GM18909 (cell line): Measurements from ENCODE around the gene TMEM243.
A peak's percentile ranks its signal among the peaks of the same experiment; 100 is the strongest.
"Not testable (repeated sequence)": the region's sequence is repeated elsewhere in the genome, so short reads cannot be mapped to it uniquely, and the experiment has no call there.

Experiments
- ATAC-seq: cut with Tn5 transposase; IDR thresholded peaks from one replicate; pipeline ENCODE4 v1.9.1; 2021; ENCODE audit warnings: mild to moderate bottlenecking; ENCODE audit not compliant: unreplicated experiment, poor library complexity

The TMEM243 gene, protein sequence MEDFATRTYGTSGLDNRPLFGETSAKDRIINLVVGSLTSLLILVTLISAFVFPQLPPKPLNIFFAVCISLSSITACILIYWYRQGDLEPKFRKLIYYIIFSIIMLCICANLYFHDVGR

DNA sequence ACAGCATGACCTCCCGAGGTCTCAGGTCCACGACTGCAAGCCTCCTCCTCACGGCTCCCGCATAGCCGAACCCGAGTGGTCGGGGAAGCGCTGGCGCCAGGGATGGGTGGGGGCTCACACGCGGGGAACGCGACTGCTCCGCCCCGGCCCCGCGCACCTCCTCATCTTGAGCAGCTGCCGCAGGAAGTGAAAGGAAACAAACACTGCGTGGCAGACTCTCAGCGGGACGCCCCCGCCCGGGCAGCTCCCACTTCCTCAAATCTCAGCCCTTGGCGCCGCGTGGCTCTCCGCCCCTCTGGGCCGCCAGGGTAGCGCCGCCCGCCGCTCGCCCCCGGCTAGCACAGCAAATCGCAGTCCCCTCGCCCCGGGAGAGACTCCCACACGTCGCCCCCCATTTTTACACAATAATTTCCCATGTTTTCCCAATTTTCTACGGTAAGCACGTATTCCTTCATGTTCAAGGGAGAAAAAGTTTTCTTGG lies at the start of gene TMEM243:
Gene TMEM243, minus strand, starts transcription at position 188 of the 481 bp plus-strand sequence. CDS start 229 bp downstream, outside the sequence.
- peak; percentile 49 for ATAC-seq

DNA sequence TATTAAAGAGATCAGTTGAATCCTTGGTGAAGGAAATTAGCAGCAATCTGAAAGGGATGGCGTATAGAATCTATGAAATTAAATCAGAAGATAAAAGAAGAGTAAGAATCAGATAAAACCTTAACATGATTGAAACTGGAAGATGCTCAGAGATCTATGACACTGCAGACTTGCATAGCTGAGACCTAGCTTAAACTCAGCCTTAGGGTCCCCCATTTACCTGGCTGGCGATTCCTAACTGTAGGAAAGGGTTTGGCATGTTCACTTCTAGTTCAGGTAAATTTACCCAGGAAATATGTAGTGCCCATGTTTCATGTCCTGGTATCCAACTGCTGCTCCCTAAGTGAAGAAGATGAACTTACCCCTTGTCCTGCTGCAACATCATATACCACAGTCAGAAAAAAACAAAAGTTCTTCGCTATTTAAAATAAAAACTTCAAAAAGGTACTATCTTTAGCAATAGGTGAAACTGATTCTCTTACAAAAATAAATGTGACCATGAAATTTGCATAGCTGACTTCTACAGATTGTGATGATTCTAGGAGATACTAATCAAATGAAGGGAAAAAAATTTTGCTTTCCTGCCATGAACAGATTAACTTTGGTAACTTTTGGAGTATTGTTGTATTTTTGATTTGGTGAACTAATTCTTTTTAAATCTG lies 47.8 kb upstream of the TMEM243 start:
- ATAC-seq: peak; percentile 83

DNA sequence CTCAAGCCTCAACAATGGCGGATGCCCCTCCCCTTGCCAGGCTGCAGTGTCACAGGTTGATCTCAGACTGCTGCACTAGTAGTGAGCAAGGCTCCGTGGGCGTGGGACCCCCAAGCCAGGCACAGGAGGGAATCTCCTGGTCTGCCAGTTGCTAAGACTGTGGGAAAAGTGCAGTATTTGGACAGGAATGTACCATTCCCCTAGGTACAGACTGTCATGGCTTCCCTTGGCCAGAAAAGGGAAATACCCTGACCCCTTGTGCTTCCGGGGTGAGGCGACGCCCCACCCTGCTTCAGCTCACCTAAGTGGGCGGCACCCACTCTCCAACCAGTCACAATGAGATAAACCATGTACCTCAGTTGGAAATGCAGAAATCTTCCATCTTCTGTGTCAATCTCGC lies 44.0 kb upstream of the TMEM243 start:
- ATAC-seq: no peak

DNA sequence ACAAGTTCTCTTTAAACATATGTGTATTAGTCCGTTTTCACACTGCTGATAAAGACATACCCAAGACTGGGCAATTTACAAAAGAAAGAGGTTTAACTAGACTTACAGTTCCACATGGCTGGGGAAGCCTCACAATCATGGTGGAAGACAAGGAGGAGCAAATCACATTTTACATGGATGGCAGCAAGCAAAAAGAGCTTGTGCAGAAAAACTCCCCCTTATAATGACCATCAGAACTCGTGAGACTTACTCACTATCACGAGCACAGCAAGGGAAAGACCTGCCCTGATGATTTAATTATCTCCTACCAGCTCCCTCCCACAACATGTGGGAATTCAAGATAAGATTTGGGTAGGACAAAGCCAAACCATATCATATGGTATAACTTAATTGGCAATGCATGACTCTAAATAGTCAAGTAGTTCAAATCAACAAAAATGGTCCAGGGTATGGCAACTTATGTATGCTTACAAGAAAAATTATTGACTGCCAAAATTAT lies 34.1 kb upstream of the TMEM243 start:
- no peak for ATAC-seq

DNA sequence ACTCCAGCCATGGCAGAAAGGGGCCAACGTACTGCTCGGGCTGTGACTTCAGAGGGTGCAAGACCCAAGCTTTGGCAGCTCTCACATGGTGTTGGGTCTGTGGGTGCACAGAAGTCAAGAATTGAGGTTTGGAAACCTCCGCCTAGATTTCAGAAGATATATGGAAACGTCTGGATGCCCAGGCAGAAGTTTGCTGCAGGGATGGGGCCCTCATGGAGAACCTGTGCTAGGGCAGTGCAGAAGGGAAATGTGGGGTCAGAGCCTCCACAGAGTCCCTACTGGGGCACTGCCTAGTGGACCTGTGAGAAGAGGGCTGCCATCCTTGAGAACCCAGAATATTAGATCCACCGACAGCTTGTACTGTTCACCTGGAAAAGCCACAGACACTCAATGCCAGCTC lies 26.1 kb upstream of the TMEM243 start:
- ATAC-seq: not testable (repeated sequence)

DNA sequence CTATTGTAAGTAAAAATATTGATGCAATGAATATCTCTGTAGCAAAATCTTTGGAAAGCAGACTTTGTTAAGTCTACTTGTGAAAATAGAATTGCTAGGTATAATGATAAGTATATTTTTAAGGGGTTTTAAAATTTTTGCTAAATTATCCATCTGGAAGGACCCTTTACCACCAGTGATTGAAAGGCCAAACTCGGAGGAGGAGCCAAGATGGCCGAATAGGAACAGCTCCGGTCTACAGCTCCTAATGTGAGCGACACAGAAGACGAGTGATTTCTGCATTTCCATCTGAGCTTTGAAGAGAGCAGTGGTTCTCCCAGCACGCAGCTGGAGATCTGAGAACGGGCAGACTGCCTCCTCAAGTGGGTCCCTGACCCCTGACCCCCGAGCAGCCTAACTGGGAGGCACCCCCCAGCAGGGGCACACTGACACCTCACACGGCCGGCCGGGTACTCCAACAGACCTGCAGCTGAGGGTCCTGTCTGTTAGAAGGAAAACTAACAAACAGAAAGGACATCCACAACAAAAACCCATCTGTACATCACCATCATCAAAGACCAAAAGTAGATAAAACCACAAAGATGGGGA lies 19.0 kb upstream of the TMEM243 start:
- ATAC-seq: not testable (repeated sequence)

DNA sequence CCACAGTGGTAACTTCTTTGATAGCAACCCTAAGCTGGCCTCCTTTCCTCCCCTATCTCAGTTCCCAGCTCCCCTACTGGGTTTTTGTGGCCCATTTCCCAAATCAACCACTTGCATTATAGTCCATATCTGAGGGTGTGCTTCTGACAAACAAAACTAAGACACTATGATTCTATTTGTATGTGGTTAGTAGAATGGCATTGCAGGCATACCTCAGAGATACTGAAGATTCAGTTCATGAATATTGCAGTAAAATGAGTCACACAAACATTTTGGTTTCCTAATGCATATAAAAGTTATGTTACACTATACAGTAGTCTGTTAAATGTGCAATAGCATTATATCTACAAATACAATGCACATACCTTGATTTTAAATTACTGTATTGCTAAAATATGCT lies 15.4 kb upstream of the TMEM243 start:
- ATAC-seq: no peak

DNA sequence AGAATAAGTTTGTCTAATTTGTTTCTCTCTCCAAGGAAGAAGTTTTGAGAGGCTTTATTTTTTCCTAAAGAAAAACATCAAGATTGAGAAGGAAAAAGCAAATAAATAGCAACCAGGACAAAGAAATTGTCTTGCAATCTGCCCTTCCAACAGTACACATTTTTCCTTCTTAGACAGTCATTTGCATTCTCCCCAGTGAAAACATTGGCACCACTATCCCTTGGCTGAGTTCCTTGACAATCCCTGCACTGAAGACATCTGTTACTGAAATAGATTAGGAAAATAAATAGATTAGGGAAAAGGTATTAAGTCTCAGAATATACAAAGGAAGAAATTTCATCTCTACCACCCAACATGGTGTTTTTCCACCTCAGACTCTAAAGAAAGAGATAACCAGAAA lies 12.2 kb upstream of the TMEM243 start:
- no peak for ATAC-seq

DNA sequence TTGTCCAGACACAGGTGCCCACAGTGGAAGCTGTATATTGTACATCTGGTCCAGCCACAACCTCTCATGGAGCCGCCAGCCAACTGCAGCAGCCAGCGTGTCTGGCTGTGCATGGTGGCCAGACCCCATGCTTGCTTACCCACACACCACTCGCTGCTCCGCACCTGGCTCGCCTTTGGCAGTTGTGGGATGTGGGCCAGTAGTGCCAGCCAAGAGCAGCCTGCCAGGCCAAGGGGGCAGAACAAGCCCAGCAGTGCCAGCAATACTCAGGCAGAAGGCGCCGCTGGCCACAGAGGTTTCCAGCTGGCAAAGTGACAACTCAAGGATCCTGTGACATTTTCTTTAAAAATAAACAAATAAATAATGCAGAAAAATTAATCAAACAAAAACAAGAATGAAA lies 11.7 kb upstream of the TMEM243 start:
- ATAC-seq: no peak

DNA sequence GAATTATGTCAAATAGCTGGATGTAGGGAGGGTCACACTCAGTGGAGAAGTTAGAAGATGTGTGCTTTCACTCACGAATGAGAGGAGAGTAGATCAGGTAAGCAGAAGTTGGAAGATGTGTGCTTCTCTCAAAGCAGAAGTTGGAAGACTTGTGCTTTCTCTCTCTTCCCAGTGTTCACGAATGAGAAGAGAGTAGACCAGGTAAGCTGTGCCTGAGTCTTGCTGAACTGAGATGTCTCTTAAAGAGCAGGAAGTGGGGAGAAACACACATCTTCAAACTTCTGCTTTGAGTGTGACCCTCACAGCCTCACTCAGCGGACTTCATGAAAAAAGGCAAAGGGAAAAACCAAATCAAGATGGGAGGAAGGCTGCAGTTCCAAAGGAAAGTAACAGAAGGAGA lies 7.0 kb upstream of the TMEM243 start:
- ATAC-seq: peak; percentile 53

DNA sequence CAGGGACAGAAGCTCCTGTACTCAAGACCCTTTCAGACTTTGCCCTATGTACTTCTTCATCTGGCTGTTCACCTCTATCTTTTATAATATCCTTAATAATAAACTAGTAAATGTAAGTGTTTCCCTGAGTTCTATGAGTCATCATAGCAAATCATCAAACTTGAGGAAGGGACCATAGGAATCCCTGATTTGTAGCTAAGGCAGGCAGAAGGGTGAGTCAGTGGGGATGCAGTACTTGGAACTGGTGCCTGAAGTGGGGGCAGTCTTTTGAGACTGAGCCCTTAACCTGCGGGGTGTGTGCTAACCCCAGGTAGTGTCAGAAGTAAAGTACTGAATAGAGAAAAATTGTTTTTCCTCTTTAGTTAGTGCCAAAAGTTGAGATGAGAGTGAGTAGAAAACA lies 6.2 kb upstream of the TMEM243 start:
- no peak for ATAC-seq

DNA sequence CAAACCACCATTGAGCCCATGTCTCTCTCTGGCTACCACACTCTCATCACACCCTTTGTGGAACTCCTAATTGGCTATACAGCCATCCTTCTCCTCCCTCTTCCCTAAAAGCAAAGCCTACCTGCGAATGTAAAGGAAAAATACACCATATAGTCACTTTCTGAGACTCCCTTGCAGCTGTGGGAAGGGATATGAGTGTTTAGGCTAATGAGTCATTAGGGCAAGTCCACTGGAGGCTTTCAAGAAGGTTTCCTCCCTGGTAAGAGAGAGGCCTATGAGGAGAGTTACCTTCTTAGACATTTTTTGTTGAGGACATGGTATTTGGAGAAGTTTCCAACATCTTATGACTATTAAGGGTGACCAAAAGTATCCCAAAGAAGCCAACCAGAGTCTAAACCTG lies 4.1 kb upstream of the TMEM243 start:
- no peak for ATAC-seq

DNA sequence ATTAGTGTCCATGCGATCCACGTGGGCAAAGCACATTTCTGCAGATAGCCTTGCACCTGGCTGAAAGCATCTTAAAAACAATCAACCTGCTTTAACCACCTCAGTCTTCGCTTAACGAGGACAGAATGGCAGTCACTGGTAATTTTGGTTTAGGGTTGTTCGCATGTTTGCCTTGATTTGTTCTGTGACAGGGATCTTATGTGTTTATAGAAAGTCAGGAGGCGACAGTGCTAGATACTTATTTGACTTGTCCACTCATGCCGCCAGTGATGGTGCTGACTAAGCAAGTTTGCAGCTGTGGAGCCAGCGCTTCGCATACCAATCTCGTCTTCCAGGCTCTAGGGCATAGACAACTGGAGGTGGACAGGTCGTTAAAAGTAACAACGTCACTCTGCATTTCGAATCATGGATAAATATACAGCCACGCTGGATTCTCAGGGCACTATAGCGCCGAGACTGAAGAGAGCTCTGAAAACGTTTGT lies 1.2 kb upstream of the TMEM243 start:
- no peak for ATAC-seq

DNA sequence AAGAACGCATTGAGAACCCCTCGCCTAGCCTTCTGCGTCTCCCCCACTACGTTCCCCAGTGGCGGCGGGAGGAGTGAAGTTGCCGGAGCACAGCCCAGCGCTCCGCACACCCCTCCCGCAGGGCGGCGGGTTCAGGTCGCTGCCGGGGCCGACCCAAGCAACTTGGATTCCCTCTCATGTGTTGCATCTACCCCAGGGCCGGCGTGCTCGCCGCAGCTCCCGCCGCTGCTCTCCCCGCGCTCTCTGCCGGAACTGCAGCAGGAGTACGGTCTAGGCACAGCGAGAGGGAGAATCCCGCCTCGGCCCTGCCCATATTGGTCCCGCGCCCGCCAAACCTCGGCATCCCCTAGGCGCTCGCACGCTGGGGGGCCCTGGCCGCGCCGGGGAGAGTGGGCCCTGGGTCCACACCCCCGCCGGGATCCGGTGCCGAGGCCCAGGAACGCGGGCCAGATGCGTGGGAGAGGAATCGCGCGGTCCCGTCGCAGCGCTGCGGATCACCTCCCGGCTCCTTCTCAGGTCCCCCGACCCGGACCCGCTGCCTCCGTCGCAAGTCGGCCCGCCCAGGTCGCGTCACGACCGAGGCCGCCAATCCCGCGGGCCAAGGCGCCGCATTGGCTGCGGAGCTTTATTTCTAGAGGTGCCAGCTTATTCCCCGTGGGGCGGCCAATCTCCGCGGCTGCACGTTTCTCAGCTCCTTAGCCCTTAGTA lies 648 bp upstream of the TMEM243 start:
- peak; percentile 47 for ATAC-seq

DNA sequence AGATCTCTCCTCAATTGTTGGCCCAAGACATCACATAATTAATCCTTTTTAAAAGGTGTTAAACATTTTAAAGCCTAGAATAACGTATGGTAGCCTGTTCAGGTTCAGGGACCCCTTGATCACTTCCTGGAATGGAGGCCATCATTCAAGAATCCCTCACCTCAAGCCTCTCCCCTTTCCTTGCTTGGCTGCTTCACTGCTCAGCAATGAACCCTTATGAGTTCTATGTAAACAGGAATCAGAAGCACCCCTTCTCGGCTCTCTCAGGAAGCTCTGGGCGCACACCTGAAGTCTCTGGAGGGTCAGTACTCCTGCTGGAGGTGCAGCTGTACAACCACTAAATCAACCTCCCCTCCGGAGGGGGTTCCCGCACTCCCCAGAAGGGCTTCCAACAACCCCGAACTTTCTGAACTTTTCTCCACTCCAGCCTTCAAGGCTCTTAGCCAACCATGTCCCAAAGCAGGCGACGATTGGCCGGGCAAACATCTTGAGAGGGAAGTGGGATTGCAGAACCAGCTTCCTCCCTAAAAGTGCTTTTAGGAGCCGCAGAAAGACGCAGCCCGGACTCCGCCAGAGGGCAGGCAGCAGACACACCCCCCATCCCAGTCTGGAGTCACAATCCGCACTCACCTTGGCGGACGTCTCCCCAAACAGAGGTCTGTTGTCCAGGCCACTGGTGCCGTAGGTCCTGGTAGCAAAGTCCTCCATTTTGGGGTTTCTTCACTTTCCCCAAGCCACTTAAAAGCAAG lies 562 bp downstream of the TMEM243 start:
- peak; percentile 5 for ATAC-seq

DNA sequence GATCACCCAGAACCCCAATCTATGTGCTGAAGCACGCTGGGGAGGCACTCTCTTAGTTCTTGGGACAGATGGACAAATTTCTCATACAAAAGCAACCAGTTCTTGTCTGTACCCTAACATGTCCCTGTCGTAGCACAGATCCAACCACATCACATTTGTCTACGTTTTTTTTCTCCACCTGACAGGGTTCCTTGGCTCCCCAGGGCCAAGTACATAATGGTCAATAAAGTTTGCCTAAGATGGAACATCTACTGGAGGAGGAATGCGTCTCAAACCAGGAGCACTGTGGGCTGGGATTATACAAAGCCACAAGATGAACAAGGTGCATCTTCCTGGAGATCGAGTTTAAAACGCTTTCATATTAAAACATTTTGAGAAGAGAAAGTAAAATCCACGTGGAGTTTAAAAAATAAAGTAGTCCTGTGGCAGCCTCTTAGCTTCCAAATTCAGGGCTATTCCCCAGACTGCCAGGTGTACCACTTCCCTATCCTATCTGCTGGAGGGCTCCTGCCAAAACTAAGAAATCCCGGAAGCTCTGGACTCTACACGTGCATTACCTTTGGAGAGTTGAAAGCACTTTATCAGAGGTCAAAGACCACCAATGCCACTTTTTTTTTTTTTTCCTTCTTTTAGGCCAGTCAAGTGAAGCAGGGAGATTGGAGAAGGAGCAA lies 1.4 kb downstream of the TMEM243 start:
- ATAC-seq: no peak

DNA sequence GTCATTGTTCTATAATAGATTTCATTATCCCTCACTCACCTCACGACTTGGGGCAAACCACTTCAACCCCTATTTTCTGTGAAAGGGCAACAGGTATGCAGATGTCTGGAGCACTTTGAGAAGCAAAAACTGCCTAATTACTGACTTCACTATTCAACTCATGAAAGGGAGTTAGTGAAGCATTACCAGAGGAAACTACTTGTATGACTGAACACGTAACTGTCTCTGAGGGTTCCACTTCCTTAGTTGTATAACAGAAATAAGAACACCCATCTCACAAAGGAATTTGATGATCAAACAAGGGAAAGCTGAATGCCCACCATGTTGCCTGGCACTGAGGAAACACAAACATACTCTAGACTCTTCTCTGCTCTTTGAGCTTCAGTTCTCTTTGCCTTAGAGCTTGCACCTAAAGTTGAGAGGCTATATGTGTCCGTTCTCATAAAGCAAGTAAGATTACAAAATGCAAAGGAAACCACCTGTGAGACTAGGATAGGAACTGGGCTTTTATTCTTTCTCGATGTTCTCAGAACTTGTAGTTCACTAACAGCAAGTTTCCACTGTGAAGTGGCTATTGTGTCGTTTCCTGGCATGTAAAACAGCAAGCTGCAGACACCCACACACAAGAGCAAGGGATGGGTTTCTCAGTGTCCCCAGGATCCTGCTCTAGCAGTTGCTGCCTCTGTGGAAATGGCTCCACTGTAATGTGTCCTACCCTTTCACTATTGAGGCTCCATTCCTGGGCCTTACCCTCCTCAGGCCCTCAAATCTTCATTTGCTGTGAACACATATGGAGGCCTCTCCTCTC lies 2.6 kb downstream of the TMEM243 start:
- peak; percentile 62 for ATAC-seq

DNA sequence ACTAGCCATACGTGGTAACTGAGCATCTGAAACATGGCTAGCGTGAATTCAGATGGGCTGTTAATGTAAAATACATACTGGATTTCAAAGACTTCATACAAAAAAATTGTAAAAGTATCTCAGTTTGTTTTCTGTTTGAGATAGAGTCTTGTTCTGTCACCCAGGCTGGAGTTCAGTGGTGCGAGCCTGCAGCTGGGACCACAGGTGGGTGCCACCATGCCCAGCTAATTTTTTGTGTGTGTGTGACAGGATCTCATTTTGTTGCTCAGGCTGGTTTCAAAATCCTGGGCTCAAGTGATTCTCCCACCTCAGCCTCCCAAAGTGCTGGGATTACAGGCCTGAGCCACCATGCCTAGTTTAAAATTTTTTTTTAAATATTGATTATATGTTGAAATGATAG lies 4.5 kb downstream of the TMEM243 start:
- ATAC-seq: no peak

DNA sequence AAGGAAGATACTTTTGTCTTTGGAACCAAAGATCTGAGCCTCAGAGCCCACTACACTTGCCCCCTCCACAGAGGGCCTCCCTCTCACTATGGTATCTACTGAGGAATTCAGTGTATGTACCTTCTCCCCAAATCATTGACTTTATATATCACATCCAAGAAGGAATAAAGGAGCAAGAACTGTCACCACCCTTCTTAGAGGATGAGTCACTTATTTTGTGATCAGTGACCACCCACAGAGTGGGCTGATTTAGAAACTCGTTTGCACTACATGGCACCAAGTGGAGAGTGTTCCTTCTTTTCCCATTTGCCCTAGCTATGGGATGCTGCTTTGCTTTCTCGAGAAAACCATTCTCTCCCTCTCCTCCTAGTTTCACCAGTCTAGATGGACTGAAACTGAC lies 5.7 kb downstream of the TMEM243 start:
- ATAC-seq: no peak
